ENCODE results near the gene SH2D7. TPM values are rescaled to one million over a fixed set of nuclear protein-coding genes. Genes with fewer than 3 reads are reported as not detected.

The SH2D7 gene
- total and polyA plus RNA-seq, 12 donors, result not detected

DNA sequence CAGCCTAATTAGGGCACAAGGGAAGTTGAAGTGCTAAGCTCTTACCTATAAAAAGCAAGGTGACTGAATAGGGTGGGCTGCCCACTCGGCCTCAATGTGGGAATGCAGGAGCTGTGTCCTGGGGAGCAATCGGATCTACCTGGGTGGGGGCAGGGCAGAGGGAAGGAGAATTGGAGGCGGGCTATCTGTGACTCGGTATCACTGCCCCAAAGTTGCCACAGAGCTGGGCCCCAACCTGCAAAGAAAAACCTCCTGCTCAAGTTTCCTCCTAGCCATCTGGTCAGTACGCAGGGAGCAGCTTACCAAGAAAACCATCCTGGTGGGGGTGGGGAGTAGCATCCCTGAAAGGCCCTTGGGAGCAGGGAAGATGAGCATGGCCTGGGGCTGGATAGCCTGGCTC, 28.2 kb downstream of the SH2D7 start:
- intact Hi-C loops (cut with DNase I), result no loop called here
- no peak for DNase-seq

DNA sequence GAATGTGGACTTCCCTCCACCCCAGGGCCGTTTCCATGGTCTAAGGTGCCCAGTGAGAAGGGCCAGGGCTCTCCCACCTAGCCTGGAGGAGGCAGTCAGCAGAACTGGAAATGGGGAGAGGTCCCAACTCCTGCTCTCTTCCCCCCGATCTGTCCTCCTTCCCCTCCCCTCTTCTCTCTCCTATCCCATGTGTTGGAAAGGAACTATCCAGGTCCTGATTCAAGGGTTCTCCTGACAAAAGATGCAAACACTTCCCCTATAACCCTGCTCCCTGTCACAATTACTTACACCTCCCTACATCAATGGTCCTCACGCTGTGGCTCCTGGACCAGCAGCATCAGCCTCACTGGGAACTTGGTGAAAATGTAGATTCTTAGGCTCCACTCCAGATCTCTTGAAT, 32.9 kb downstream of the SH2D7 start:
- H3K4me3 ChIP-seq, result no peak overlapping the region
- no peak for ATAC-seq
- intact Hi-C loops (cut with DNase I), result loop anchor here in 3 of 10 donors (5.0 kb wide), 3 partner anchors 57 to 117 kb away; no protein-coding TSS in a partner anchor
- H3K9me3 ChIP-seq, result no peaks in the 10 kb centered on the region
- TF ChIP-seq, protein P1, sequence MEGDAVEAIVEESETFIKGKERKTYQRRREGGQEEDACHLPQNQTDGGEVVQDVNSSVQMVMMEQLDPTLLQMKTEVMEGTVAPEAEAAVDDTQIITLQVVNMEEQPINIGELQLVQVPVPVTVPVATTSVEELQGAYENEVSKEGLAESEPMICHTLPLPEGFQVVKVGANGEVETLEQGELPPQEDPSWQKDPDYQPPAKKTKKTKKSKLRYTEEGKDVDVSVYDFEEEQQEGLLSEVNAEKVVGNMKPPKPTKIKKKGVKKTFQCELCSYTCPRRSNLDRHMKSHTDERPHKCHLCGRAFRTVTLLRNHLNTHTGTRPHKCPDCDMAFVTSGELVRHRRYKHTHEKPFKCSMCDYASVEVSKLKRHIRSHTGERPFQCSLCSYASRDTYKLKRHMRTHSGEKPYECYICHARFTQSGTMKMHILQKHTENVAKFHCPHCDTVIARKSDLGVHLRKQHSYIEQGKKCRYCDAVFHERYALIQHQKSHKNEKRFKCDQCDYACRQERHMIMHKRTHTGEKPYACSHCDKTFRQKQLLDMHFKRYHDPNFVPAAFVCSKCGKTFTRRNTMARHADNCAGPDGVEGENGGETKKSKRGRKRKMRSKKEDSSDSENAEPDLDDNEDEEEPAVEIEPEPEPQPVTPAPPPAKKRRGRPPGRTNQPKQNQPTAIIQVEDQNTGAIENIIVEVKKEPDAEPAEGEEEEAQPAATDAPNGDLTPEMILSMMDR (IDR thresholded peaks at IDR 0.05), result no peak
- no peaks in the 10 kb centered on the region for H3K36me3 ChIP-seq
- DNase-seq, result no peak
- H3K4me1 ChIP-seq, result no peaks in the 10 kb centered on the region
- no peaks in the 10 kb centered on the region for H3K27me3 ChIP-seq
- 79 to 86% methylated on average over 3 of the region's 3 CpGs for WGBS, 2 donors
- no peak overlapping the region for H3K27ac ChIP-seq

More for the DNA sequence above, 28.2 kb downstream of the SH2D7 start:
- Histone ChIP-seq H3K4me1 (no peaks in the 10 kb centered on the region), H3K27ac (no peak overlapping the region), H3K9me3 (no peaks in the 10 kb centered on the region), H3K27me3 (no peaks in the 10 kb centered on the region), H3K36me3 (no peaks in the 10 kb centered on the region), H3K4me3 (no peak overlapping the region)
- 76 to 88% methylated on average over 5 of the region's 5 CpGs for WGBS, 2 donors
- TF ChIP-seq, protein P1 (IDR thresholded peaks at IDR 0.05), result no peak
- no peak for ATAC-seq

DNA sequence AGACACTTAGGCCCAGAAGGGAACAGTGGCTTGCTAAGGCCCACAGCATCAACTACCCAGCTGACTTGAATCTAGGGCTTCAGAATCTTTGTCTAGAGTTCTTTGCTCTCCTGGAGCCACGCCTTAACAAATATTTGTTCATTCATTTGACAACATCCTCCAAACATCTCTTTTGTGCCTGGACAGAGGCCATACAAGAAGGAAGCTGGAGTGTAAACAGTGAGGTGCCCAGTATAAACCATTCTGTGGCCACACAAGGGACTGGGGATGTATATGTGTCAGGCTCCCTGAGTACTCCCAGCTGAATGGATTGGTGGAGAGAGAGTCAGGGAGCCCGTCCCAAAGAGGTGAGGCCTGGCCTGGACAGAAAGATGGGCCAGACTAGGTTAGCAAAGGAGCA, 35.5 kb downstream of the SH2D7 start:
- 85 to 92% methylated on average over 2 of the region's 2 CpGs for WGBS, 2 donors
- DNase-seq (no peak), ATAC-seq (no peak)
- Histone ChIP-seq H3K27me3 (no peaks in the 10 kb centered on the region), H3K4me3 (no peak overlapping the region), H3K4me1 (peaks cover 0 to 13% (median 10%) of the 10 kb centered on the region in 9 donors), H3K27ac (no peak overlapping the region), H3K9me3 (no peaks in the 10 kb centered on the region), H3K36me3 (no peaks in the 10 kb centered on the region)
- intact Hi-C loops (cut with DNase I), result loop anchor here in 3 of 10 donors (5.0 kb wide), 3 partner anchors 54 to 114 kb away; no protein-coding TSS in a partner anchor
- TF ChIP-seq, protein P1 (IDR thresholded peaks at IDR 0.05), result no peak

DNA sequence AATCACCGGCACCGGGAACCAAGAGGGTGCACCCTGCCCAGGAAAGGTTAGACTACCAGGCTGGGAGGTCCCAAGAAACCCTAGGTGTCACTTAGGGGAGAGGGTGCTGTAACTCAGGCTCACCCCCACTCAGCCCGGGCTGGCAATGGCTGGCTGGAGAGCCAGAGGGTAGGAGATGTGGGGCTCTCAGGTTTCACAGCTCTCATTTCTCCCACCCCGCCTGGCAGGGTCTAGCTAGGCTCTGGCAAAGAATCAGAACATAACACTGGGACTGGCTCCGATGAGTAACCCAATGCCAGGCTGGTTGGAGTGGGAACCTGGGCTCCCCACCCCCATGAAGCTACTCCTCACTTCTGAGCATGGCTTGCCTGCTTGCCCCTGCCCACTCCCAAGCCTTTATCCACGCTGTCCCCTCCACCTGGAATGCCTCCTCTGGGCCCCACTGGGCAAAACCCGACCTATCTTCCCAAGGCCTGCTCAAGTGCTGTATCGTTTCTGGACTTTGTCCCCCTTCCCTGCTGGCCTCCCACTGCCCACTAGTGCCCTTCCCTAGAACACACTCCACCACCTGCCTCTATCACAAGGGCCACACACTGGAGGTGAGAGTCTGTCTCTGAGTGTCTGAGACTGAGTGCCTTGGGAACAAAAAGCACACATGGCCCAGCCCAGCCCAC, 36.9 kb downstream of the SH2D7 start:
- H3K27me3 ChIP-seq, result no peaks in the 10 kb centered on the region
- no peak overlapping the region for H3K4me3 ChIP-seq
- ATAC-seq (peak in 4 of 8 donors; percentile 8 to 25 (median 12)), DNase-seq (no peak)
- TF ChIP-seq, protein P1 (IDR thresholded peaks at IDR 0.05), result no peak
- 62 to 64% methylated on average over 8 of the region's 8 CpGs for WGBS, 2 donors
- H3K36me3 ChIP-seq, result no peaks in the 10 kb centered on the region
- intact Hi-C loops (cut with DNase I), result loop anchor here in 3 of 10 donors (5.0 kb wide), 3 partner anchors 53 to 113 kb away; no protein-coding TSS in a partner anchor
- H3K9me3 ChIP-seq, result no peaks in the 10 kb centered on the region
- H3K27ac ChIP-seq, result no peak overlapping the region
- peaks cover 0 to 13% (median 10%) of the 10 kb centered on the region in 9 donors for H3K4me1 ChIP-seq

Data from heart right ventricle (tissue), 16 donors.